ENCODE measurements around the gene GGN. TPM values are rescaled to one million over a fixed set of nuclear protein-coding genes. Genes with fewer than 3 reads are reported as not detected.

Gene GGN
- total RNA-seq, 1 donor from 2014 or later, result under 0.01 TPM

DNA sequence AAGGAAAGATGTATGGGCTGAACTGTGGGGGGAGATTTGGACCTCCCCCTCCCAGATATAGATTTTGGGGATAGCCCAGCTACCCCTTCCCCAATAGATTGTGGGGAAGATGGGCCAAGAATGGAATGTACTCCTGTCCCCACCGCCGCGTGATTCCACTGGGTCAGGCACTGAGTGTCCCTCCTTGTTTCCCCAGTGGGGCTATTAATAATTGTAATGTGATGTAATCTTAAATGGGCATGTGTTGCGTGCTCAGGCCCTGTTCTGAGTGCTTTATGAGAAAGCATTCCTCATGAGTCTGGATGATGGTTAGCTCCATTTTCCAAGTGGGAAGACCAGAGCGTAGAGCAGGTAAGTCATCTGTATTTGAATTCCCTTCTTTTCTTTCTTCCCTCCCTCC, 12.1 kb downstream of the GGN start:
- peaks cover 16% of the 10 kb centered on the region for H3K36me3 ChIP-seq (ENCODE audit: control insufficient read depth, insufficient read depth, low read length)
- TF ChIP-seq, protein P1, sequence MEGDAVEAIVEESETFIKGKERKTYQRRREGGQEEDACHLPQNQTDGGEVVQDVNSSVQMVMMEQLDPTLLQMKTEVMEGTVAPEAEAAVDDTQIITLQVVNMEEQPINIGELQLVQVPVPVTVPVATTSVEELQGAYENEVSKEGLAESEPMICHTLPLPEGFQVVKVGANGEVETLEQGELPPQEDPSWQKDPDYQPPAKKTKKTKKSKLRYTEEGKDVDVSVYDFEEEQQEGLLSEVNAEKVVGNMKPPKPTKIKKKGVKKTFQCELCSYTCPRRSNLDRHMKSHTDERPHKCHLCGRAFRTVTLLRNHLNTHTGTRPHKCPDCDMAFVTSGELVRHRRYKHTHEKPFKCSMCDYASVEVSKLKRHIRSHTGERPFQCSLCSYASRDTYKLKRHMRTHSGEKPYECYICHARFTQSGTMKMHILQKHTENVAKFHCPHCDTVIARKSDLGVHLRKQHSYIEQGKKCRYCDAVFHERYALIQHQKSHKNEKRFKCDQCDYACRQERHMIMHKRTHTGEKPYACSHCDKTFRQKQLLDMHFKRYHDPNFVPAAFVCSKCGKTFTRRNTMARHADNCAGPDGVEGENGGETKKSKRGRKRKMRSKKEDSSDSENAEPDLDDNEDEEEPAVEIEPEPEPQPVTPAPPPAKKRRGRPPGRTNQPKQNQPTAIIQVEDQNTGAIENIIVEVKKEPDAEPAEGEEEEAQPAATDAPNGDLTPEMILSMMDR (IDR thresholded peaks at IDR 0.05; ENCODE audit: insufficient read depth, low read length, severe bottlenecking), result no peak
- FAIRE-seq (no peak), DNase-seq (ENCODE audit: low read depth) (no peak)
- H3K4me3 ChIP-seq (ENCODE audit: low read depth, low read length), result peak overlapping the region; percentile 84
- no peaks in the 10 kb centered on the region for H3K27me3 ChIP-seq (ENCODE audit: control insufficient read depth, insufficient read depth, low read length)

DNA sequence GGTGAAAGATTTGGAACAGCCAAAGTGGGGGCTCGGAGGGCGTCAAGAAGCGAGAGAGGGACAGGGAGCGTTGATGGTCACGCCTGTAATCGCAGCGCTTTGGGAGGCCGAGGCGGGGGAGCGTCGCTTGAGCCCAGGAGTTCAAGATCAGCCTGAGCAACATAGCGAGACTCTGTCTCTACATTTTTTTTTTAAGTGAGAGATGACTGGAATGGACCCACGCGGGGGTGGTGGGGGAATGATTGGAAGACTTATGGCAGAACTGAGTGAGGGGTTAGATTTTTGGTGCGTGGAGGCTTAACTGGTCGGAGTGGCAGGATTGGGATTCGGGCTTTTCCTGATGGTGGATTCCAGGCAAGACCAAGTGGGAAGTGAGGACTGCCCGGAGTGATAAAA, 12.7 kb downstream of the GGN start:
- DNase-seq (ENCODE audit: low read depth), result no peak
- Histone ChIP-seq H3K27me3 (ENCODE audit: control insufficient read depth, insufficient read depth, low read length) (no peaks in the 10 kb centered on the region), H3K4me3 (ENCODE audit: low read depth, low read length) (peak overlapping the region; percentile 84), H3K36me3 (ENCODE audit: control insufficient read depth, insufficient read depth, low read length) (peaks cover 16% of the 10 kb centered on the region)
- TF ChIP-seq, protein P1 (IDR thresholded peaks at IDR 0.05; ENCODE audit: insufficient read depth, low read length, severe bottlenecking), result no peak
- no peak for FAIRE-seq

- TF ChIP-seq, protein P1 (IDR thresholded peaks at IDR 0.05; ENCODE audit: insufficient read depth, low read length, severe bottlenecking), result peak; percentile 41
- Histone ChIP-seq H3K36me3 (ENCODE audit: control insufficient read depth, insufficient read depth, low read length) (peaks cover 14% of the 10 kb centered on the region), H3K4me3 (ENCODE audit: low read depth, low read length) (peak within 1 kb of the TSS; percentile 84), H3K27me3 (ENCODE audit: control insufficient read depth, insufficient read depth, low read length) (no peaks in the 10 kb centered on the region)
- DNase-seq (ENCODE audit: low read depth) (peak; percentile 98), FAIRE-seq (no peak)
Measured at GRCh38 chr19:38374332-38375097, 13.3 kb downstream of the GGN start, which contains the start of gene PSMD8. PSMD8 (plus strand) TSS chr19:38374571; CDS start chr19:38374602, 31 bp downstream.

DNA sequence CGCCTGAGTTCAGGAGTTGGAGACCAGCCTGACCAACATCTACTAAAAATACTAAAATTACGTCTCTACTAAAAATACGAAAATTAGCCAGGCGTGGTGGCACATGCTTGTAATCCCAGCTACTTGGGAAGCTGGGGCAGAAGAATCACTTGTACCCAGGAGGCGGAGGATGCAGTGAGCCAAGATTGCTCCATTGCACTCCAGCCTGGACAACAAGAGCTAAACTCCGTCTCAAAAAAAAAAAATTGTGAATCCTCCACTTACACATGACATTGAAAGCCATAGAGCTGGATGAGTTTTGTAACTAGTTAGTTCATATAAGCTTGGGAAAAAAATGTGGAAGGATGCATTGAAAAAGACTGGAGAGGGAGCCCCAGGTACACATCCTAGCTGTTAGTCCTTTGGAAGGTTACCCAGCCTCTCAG, 13.9 kb downstream of the GGN start:
- FAIRE-seq (no peak), DNase-seq (ENCODE audit: low read depth) (no peak)
- Histone ChIP-seq H3K4me3 (ENCODE audit: low read depth, low read length) (peak overlapping the region; percentile 84), H3K27me3 (ENCODE audit: control insufficient read depth, insufficient read depth, low read length) (no peaks in the 10 kb centered on the region), H3K36me3 (ENCODE audit: control insufficient read depth, insufficient read depth, low read length) (peaks cover 9% of the 10 kb centered on the region)
- TF ChIP-seq, protein P1 (IDR thresholded peaks at IDR 0.05; ENCODE audit: insufficient read depth, low read length, severe bottlenecking), result no peak

DNA sequence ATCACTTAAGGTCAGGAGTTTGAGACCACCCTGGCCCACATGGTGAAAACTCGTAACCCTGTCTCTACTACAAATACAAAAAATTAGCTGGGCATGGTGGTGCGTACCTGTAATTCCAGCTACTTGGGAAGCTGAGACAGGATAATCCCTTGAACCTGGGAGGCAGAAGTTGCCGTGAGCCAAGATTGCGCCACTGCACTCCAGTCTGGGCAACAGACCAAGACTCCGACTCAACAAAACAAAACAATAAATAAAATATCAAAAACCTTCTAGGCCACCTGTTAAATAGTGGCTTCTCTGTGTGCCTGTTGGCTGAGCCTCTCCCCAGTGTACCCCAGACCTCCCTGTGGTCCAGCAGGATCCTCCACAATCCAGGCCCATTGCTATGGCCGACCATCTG, 16.8 kb downstream of the GGN start:
- Histone ChIP-seq H3K27me3 (ENCODE audit: control insufficient read depth, insufficient read depth, low read length) (peaks cover 4% of the 10 kb centered on the region), H3K36me3 (ENCODE audit: control insufficient read depth, insufficient read depth, low read length) (peaks cover 2% of the 10 kb centered on the region), H3K4me3 (ENCODE audit: low read depth, low read length) (no peak overlapping the region)
- DNase-seq (ENCODE audit: low read depth) (no peak), FAIRE-seq (no peak)
- TF ChIP-seq, protein P1 (IDR thresholded peaks at IDR 0.05; ENCODE audit: insufficient read depth, low read length, severe bottlenecking), result no peak

Data from bronchial epithelial cell (primary cell).